AG04450 (cell line): ENCODE data around the gene PPP1R13B. TPM values are rescaled to one million over a fixed set of nuclear protein-coding genes. Genes with fewer than 3 reads are reported as not detected.

Experiments
- CTCF ChIA-PET: fragments of 300-600, 350-600 bp; formaldehyde crosslinking; extraction: SDS; loops from one replicate; lab custom pipeline; 2022; ENCODE audit warnings: antibody characterized with exemption, inconsistent platforms; lab: Charles Lee
- POLR2A ChIA-PET: fragments of 350-600 bp; formaldehyde crosslinking; extraction: SDS; loops from one replicate; lab custom pipeline; 2021; ENCODE audit warnings: antibody characterized with exemption, inconsistent platforms; lab: Yijun Ruan, JAX
- DNase-seq: peaks from one replicate; pipeline ENCODE4 v3.0.0-alpha.2; 2011; ENCODE audit warnings: low read depth, low spot score
- H3K27ac ChIP-seq: one replicate; pipeline ENCODE4 v1.5.1; 2012; ENCODE audit warnings: low read depth, low read length, control low read depth
- H3K27me3 ChIP-seq: one replicate; pipeline ENCODE4 v1.6.0; 2012; ENCODE audit warnings: low read length; ENCODE audit not compliant: control insufficient read depth, insufficient read depth
- H3K4me3 ChIP-seq: 2 replicates; pipeline ENCODE4 v1.5.1; 2011; ENCODE audit warnings: mild to moderate bottlenecking, low read depth, low read length, control low read depth
- H3K9me3 ChIP-seq: 2 replicates; pipeline ENCODE4 v1.5.1; 2012; ENCODE audit warnings: low read length; ENCODE audit not compliant: control insufficient read depth, insufficient read depth
- polyA plus RNA-seq: library from polyadenylated mRNA; depleted of rRNA; stranded (reverse); fragments of >200 nt; gene quantifications from 2 replicates; pipeline ENCODE4 v1.2.3, GENCODE V29; 2011
- TF ChIP-seq, protein P1 (sequence below): IDR thresholded peaks from 2 replicates; pipeline ENCODE4 v1.5.1; 2011; ENCODE audit warnings: low read depth, low read length, control low read depth, inconsistent platforms

Gene PPP1R13B
- polyA plus RNA-seq, 1 experiment: 0.62 TPM

DNA sequence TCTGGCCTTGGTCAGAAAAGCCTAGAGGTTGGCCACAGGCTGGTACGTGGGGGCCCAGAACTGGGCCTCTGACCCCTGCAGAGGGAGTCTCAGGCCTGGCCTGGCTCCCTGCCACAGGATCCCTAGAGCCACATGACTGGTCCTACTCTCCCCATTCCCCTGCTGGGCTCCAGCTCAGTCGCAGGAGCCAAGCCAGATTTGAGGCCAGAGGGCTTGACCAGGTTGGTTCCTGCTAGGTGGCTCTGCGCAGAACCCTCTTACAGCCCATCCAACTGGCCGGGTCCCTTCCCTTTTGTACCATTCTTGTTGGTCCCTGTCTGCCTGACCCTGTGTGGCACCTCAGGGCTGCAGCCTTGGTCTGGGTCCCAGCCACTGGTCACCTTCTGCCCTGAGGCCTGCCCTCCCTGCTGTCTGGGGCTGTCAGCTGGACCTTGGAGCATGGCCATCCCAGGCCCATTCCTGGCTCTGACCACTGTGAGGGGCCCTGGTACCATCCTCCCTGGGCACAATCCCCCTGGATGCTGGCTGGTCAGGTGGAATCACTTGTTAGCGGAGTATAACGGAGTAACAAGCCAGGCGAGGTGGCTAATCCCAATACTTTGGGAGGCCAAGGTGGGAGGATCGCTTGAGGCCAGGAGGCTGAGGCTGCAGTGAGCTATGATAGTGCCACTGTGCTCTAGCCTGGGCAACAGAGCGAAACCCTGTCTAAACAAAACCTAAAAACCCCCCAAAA is 22.9 kb upstream of the PPP1R13B start:
- ChIA-PET POLR2A (interaction anchor here (0.6 kb wide), 1 partner anchor 44 kb away, joined by 4 read pairs; no protein-coding TSS in a partner anchor), CTCF (no interaction called here)

DNA sequence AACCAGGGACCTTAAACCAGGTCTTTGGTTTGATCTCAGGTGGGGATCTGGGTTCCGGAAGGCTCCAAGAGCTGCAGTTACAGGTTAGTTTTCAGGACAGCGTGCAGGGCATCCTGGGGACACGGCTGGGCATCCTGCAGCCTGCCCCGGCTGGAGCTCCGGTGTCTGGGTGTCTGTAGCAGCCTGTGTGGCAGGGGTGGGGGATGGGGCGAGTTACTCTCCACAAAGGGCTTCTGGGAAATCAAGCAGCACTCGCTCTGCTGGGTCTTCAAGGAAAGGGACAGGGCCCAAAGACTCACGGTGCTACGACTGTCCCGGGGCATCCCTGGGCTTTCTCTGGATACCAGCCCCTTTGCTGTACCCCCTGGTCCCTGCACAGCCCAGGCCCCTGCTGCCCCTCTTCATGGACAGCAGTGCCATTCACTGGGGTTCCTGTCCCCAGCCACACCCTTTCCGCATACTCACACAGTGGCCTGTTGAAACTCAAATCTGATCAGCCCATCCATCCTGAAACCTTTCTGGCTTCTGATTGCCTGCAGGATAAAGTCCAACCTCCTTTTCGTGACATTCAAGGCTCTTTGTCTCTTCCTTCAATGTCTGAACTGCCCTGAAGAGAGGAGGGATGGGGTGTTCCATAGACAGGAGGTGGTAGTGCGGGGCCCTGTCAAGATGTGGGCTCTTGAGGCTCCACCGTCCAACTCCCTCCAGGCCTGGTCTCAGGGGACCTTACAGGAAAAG is 22.2 kb upstream of the PPP1R13B start:
- H3K27ac ChIP-seq: no peak overlapping the region
- POLR2A ChIA-PET: no interaction called here
- CTCF ChIA-PET: no interaction called here
- no peaks in the 10 kb centered on the region; the same call in 1 of the 2 replicates for H3K9me3 ChIP-seq
- no peak for DNase-seq
- peaks cover 3% of the 10 kb centered on the region for H3K27me3 ChIP-seq
- TF ChIP-seq, protein P1, sequence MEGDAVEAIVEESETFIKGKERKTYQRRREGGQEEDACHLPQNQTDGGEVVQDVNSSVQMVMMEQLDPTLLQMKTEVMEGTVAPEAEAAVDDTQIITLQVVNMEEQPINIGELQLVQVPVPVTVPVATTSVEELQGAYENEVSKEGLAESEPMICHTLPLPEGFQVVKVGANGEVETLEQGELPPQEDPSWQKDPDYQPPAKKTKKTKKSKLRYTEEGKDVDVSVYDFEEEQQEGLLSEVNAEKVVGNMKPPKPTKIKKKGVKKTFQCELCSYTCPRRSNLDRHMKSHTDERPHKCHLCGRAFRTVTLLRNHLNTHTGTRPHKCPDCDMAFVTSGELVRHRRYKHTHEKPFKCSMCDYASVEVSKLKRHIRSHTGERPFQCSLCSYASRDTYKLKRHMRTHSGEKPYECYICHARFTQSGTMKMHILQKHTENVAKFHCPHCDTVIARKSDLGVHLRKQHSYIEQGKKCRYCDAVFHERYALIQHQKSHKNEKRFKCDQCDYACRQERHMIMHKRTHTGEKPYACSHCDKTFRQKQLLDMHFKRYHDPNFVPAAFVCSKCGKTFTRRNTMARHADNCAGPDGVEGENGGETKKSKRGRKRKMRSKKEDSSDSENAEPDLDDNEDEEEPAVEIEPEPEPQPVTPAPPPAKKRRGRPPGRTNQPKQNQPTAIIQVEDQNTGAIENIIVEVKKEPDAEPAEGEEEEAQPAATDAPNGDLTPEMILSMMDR: no peak
- no peak overlapping the region for H3K4me3 ChIP-seq

More for the DNA sequence above, 22.9 kb upstream of the PPP1R13B start:
- H3K9me3 ChIP-seq: no peaks in the 10 kb centered on the region; the same call in 1 of the 2 replicates
- TF ChIP-seq, protein P1: no peak
- H3K27me3 ChIP-seq: peaks cover 3% of the 10 kb centered on the region
- no peak overlapping the region for H3K4me3 ChIP-seq
- no peak overlapping the region for H3K27ac ChIP-seq
- DNase-seq: no peak

DNA sequence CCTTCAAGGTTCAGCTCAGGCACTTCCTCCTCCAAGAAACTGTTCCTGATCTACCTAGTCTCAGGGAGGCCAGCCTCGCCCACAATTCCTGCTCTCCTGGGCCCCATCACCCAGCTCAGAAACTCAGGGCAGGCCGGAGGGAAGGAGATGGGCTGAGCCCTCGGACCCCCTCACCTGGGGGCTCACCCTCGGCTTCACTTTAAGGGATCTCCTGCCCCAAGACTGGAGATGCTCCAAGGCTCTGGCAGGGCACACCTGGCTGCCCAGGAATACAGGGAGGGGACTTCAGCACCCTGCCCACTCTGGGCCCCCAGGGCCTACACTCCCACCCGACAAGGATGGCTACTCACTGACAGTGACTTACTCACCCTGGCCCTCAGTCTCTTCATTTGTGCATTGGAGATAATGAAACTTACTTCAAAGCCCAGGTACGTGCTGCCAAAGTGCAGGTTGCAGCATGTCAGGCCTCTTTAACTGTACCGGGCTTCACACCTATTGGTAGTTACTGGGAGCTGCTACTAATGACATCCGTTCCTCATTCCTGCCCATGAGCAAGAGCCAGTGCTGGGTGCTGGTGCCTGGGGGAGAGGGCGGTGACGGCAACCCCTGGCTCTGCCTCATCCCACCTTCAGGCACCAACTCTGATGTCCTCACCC is 21.0 kb upstream of the PPP1R13B start:
- ChIA-PET CTCF (interaction anchor here (0.8 kb wide), 1 partner anchor 32 kb away, joined by 3 read pairs; no protein-coding TSS in a partner anchor), POLR2A (no interaction called here)
- TF ChIP-seq, protein P1: no peak
- DNase-seq: no peak
- Histone ChIP-seq H3K4me3 (no peak overlapping the region), H3K27me3 (peaks cover 3% of the 10 kb centered on the region), H3K27ac (no peak overlapping the region), H3K9me3 (no peaks in the 10 kb centered on the region; the same call in 1 of the 2 replicates)

DNA sequence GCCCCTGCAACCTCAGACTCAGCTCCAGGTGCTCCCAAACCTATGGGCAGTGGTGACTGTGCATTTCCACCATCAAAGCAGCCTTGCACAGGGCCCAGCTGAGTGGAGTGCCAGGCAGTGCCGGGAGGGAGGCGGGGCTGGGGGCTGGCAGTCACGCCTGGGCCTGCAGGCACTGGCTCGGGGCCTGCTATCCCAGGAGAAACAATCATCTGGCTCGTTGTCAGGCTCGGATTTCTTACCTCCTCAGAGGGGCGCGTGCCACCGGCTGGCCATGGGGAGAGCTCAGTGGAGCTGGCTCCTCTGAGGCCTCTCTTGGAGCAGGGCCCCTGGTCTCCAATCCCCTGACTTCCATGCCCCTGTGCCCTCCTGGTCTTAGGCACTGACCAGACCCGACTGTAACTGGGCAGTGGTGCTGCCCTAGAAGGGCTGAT is 20.2 kb upstream of the PPP1R13B start:
- Histone ChIP-seq H3K27ac (no peak overlapping the region), H3K27me3 (peaks cover 5% of the 10 kb centered on the region), H3K4me3 (no peak overlapping the region), H3K9me3 (no peaks in the 10 kb centered on the region; the same call in 1 of the 2 replicates)
- ChIA-PET POLR2A (no interaction called here), CTCF (interaction anchor here (0.6 to 0.8 kb wide), 2 partner anchors 33 to 54 kb away, joined by 3 read pairs; no protein-coding TSS in a partner anchor)
- DNase-seq: no peak
- TF ChIP-seq, protein P1: no peak
